ENCODE measurements around the gene PLEKHA8. TPM values are rescaled to one million over a fixed set of nuclear protein-coding genes. Genes with fewer than 3 reads are reported as not detected.
A peak's percentile ranks its signal among the peaks of the same experiment; 100 is the strongest.

The PLEKHA8 gene
- total RNA-seq, 1 experiment from 2014 or later, result 10.6 TPM

DNA sequence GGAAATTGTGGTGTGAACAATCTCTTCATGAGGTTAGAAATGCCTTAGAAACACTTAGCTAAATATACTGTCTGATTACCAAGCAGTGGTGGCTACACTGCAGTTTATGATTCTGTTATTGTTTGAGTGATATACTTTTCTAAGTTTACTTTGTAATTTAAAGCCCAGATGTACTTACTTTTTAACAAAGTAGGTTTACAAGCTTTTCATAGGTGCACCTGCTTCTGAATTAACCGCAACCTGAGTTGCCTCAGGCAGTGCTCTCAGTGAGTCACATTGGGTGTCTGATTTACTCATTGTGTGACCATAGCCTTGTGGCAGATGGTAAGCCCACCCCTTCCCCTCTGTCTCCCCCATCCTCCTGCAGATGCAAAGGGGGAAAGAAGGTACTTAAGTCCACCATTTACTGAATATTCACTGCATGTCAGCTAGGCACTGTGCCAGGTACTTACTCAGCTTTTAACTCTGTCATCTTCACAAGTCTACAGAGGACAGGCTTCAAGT is 115.6 kb downstream of the PLEKHA8 start:
- DNase-seq (ENCODE audit: low read depth), result peak; percentile 68

DNA sequence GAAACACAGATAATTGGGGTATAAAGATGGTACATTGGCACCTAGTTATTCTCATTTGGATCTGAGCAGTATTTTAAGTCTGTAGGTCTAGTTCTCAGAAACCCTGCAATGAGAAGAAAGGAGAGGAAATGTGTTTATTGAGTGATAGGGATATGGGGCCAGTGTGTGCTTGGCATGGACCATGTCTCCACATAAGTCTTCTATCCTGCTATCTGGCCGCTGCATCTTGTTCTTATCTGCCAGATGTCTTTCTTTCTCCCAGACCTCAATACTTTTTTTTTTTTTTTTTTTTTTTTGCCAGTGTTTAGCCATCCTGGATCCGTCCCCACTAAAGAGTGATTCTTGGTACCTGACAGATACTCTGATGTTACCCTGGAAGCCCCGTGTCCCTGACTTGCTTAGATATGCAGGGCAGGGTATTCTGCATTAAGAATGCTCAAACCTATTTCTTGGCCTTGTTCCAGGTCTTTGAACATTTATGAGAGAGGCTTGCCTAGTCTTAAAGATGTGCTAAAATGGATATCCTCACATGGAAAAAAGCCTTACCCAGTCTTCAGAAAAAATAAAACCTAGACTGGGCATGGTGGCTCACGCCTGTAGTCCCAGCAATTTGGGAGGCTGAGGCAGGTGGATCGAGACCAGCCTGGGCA is 116.6 kb downstream of the PLEKHA8 start:
- DNase-seq (ENCODE audit: low read depth), result no peak

DNA sequence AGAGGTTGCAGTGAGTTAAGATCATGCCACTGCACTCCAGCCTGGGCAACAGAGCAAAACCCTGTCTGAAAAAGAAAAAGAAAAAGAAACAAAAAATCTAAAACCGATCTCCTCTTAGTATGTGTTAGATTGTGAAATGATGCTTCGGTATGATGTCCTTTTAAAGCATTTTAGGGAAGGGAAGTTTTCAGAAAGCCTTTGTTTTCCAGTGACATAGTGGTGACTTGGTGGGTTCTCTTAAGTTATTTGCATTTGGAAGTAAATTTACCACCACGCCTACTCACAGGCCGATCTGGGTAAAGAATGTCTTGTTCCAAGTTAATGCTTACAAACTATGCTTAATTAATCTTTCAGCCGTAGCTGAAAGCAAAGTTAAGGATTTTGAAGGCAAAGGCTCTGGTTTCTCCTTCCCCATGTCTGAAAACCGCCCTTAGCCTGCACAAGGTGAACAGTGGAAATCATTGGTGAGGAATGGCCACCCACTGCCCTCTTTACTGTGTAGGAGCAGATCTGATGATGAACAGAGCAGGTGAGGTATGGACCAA is 117.3 kb downstream of the PLEKHA8 start:
- no peak for DNase-seq (ENCODE audit: low read depth)

DNA sequence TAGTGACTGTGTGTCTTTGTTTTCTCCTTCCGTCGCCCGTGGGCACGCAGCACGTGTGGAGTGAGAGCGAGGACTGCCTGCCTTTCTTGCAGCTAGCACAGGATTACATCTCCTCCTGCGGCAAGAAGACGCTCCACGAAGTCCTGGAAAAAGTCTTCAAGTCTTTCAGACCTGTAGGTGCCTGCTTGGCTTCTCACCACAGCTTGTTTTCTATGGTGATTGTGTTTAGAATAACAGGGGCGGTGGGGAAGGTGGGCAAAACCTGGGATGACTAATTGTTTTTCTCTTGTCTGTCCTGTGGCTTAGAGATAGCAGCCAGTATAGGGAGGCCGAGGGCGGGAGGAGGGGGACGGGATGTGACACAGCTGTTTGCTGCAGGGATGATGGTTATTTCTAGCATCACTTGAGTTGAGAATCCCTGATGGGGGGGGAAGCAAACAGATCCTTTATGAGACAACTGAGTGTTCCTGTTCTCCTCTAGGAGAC is 118.0 kb downstream of the PLEKHA8 start:
- peak; percentile 73 for DNase-seq (ENCODE audit: low read depth)

DNA sequence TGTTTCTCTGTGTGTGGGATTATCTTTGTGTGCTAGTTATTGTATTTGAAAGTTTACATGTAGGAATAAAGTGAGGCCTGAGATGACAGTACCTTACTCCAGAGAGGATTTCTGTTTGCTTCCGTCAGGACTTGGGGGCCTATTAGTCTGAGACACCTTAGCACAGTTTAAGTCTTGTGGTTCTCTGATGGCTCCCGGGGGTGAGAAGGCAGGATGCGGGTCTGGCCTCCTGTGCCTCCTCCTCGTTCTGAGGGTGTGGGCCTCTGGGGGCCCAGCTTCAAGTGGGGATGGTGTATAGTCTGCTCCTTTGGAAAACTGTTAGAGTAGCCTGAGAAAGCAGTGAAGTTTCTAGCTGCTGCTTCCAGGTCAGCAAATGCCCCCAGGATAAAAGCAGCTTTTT is 119.0 kb downstream of the PLEKHA8 start:
- no peak for DNase-seq (ENCODE audit: low read depth)

DNA sequence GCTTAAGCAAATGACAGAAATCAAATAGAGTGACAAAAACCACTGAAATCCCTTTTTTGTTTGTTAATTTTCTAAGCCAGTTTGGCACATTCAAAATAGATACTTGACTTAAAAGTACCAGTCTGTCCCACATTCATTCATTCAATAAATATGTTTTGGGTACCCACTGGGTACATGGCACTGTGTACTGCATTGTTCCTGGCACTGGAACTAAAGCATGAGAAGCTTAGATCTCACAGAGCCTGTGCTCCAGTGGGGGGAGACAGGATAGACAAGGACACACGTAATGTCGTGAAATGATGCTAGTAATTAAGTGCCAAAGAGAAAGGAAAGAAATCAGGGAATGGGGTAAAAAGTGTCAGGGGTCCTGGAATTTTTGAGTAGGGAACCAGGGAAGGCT is 119.6 kb downstream of the PLEKHA8 start:
- DNase-seq (ENCODE audit: low read depth), result no peak

DNA sequence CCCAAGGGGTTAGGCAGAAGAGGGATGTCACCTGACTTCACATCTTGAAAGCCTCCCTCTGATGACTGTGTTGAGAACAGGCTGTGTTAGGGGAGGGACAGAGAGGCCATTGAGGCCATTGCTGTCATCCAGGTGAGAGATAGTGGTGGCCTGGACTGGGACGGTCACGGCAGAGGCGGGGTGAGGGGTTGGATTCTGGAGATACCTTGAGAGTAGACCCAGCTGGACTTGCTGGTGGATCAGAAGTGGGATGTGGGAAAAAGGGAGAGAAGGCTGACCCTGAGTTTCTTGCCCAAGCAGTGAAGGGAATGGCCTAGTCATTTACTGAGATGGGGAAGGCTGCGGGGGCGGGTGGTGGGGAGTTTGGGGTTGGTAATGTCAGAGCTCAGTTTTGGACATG is 120.2 kb downstream of the PLEKHA8 start:
- DNase-seq (ENCODE audit: low read depth), result no peak

DNA sequence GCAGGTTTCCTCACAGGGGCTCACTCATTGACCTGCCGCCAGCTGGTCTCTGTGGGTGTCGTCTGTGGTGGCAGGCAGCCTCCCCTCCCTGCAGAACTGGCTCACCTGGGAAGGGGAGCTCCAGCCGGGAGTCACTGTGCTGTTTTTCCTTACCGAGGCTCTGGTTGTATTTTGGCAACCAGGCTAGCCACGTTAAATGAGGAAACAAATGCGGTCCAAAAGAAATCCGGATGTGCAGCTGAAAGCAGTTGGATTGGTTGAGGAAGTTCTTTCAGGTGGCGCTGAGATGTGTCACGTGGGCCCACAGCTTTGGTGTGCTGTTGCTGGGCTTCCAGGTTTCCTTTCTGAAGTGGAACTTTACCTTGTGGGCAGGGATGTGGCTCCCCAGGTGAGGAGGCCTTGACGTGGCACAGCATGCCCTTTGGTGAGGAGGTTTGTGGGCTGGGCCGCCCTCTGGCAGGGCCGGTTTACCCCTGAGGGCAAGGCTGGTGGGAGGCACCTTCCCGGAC is 120.8 kb downstream of the PLEKHA8 start:
- DNase-seq (ENCODE audit: low read depth), result no peak

DNA sequence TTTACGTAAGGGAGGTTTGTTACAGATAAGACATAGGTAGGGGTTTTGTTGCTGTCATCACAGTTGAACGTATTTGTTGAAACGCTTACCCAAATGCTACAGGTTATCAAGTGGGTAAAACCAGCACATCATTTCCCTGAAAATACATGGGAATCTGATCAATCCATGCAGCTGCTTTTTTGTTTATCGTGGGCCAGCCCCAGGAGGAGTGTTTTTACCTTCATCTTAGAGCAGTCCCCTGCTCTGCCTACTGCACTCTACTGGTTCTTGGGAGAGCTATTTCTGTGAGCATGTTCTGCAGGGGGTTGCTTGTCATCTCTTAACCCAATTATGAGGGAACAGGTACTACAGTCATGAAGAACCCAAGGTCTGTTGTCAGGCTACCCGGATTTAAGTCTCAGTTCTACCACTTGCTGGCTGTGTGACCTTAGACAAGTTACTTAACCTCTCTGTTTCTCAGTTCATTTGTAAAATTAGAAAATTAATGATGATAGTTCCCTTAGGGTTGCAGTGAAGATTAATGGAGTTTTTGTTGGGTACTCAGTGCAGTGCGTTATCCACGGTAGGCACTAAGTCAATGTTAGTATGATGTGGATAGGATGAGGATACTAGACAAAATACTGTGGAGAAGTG is 121.5 kb downstream of the PLEKHA8 start:
- DNase-seq (ENCODE audit: low read depth), result no peak

DNA sequence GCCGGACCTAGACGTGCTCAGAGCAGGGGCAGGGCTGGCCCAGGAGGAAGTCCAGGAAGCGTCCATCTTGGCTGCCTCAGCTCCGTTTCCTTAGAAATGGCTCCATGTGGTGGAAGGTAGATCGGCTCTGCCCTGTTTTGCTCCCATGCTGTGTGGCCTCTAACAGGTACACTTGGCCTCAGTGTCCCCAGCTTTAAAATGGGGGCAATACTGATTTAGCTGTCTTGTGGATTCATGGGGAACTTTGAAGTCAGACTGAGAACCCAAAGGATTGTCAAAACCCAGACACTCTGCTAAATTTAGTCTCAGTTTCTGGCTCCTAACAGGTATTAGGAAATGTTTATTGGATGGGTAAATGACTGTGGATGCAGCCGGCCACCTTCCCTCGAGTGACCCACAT is 122.5 kb downstream of the PLEKHA8 start:
- DNase-seq (ENCODE audit: low read depth), result no peak

DNA sequence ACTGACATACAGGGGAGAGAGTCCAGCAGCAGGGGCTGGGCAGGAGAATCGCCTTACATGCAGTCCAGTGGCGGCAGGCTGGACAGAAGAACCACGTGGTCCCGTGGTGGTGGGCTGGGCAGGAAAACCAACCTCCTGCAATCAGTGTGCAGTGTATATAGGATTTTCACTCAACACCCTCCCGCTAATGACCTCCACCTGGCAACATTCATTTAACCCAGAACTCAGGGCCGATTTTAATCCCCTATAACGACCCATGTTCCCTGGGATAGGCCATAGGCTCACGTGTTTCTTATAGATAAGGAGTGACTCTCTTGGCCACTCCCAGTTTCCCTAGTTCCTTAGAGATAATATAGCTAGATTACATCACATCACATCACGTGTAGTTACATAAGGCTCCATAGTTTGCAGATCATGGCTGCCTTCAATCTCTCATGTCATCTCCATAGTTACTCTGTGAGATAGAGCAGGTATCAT is 125.9 kb downstream of the PLEKHA8 start:
- no peak for DNase-seq (ENCODE audit: low read depth)

DNA sequence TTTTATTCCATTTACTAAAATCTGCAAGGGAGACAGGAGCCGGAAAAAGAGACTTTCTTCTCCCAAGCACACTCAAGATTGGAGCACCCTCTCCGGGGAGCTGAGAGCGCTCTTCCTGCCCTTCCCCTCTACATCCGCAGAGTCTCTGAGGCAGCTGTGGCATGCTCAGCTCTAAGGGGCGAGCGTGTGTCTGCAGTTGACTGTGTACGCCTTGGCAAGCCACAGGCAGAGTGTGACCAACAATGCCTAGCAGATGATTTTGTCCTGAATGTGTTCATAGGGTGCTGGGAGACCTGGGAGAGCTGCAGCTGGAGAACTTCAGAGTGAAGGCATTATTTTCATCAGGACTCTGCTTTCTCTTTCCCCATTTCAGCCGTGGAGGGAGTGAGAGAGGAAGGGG is 127.3 kb downstream of the PLEKHA8 start:
- DNase-seq (ENCODE audit: low read depth), result no peak

DNA sequence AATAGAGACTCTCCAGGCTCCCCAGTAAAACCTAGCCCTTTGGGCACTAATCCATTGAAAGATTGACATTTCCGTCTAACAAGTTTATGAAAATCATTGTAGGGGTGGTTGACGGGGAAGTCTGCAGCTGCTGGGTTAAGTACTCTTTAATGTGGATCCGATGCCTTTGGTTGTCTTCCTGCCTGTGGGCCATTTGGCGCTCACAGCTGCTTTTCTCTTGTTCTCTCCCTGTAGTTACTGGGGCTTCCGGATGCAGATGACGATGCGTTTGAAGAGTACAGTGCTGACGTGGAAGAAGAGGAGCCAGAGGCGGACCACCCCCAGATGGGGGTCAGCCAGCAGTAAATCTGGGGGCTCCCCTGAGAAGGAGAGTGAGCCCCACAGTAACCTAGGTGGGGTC is 129.0 kb downstream of the PLEKHA8 start:
- no peak for DNase-seq (ENCODE audit: low read depth)

DNA sequence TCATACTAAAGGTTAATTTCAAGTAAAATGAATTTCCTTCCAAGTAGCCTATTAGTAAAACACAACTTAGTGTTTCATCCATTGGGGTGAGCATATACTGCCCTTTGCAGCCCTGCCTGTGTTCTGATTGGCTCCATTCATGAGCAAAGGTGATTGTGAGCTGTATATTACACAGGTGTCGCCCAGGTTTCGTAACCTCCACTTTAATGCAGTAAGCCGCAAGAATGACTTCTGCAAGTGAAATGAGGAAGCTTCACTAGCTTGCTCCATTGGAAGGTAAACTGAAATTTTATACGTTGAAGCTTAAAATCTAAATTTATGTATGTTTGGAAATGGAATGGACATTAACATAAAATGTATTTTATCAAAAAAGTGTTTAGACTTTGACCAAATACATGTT is 131.0 kb downstream of the PLEKHA8 start:
- no peak for DNase-seq (ENCODE audit: low read depth)

DNA sequence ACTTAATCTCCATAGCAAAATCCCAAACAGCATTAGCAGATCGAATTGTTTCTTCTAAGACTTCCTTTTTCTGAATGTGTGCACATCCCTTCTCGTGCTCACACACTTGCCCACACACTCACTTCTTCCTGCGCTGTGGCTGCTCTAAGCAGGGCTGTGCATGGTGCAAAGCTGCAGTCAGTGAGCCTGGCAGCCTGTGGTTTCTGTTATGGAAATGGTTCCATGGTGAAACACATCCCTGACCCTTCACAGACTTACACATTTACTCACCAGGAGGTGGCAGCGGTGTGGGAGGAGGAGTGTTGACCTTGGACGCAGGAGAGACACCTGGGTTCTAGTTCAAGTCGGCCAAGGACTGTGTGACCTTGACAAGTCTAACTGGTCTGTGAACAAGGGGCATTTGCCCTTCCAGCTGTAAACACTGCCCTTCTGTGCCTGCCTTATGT is 131.5 kb downstream of the PLEKHA8 start:
- peak; percentile 59 for DNase-seq (ENCODE audit: low read depth)

DNA sequence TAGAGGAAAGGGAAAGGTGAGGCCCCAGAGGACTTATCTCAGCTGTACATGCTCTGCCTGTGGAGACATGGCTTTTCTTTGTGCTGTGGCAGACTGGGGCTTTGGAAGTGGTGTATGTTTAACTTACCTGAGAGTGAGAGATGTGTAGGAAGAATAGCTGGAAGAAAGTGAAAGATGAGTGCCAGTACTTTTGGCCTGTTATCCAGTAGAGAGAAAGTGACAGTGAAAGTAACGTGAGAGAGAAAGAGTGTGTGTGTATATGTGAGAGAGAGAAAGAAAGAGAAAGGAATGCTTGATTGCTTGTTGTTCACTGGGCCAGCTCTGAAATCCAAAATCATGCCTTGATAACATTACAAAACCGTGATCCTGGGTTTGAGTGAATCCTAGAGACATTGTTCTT is 132.1 kb downstream of the PLEKHA8 start:
- DNase-seq (ENCODE audit: low read depth), result no peak

DNA sequence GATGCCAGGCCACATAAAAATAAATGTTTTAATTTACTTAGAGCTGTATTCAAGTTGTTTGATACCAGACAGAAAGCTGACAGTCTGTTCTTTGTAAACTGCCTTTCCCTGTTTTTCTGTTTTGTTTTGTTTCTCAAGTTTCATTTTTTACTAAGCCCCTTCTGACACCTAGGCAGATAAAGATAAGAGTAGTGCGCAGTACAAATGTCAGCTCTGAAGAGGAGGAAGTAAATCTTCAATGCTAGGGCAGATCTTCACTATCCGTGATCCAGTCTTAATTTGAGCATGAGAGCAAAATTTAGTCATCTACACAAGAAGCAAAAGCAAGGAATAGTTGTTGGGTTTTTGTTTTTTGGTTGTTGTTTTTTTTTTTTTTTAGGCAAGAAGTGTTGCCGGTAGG is 133.9 kb downstream of the PLEKHA8 start:
- DNase-seq (ENCODE audit: low read depth), result no peak

DNA sequence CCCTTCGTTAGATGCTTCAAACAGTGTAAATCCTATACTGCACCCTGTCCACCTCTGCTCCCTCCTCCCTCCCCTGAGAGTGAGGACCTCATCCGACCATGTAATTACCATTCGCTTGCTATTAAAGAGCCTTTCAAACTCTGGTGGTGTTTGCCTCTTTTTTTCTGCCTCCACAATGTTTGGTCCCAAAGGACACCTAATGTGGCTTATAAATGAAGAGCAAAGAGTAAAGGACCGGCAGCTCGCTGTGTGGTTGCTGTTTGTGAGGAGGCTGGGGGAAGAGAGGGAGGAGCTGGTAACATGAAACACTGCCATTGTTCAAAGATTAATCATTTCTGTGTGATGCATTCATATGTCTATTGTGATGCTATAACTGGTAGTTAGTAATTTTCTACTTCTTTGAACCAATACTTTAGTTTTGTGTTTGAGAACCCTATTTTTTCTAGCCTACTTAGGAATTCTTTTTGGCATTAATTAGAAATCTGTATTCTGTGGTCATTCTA is 134.5 kb downstream of the PLEKHA8 start:
- peak; percentile 89 for DNase-seq (ENCODE audit: low read depth)

DNA sequence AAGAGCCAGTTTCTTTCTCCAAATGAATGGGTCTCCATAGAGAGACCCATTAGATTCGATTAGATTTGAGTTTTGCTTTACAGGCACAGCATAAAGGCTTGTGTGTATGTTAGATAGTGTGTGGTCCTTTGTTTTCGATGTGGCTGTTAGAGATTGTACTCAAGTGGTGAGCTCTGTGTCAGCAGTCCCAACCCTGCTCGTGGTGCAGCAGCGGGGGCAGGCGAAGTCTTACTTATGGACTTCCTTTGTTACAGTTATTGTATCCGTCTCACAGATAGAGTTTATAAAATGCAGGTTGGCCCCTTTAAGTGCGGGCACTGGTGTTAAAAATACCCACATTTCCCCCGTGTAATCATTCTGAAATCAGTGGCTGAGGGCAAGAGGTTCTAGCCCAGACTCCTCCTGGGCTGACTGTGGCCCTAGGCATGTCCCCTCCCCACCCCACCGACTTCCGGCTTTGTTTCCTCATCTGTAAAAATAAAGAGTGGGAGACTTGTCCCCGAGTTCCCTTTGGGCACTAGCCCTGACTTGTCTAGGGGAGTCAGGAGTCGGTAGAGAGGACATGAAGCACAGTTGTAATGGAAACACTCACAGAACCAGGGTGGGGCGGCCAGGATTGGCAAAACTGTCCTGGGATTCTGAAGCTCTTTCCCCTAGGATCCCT is 135.2 kb downstream of the PLEKHA8 start:
- DNase-seq (ENCODE audit: low read depth), result peak; percentile 53

DNA sequence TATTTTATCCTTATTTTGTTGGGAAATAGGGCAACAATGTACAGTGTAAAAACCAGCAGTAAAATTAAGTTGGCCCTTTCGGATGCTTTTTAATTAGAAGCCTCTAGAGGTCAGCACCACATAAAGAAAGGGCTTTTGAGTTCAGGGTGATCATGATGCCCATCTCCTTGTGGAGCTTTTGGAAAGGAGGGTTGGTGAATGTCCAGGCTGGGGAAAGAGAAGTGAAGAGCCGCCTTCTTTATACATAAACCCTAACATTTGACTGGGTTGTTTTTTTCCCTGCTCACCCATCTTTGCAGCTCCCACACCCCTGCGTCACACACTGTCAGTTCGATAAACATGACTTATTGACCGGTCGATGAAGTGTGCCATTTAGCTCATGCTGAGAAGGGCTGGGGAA is 136.4 kb downstream of the PLEKHA8 start:
- DNase-seq (ENCODE audit: low read depth), result peak; percentile 83

DNA sequence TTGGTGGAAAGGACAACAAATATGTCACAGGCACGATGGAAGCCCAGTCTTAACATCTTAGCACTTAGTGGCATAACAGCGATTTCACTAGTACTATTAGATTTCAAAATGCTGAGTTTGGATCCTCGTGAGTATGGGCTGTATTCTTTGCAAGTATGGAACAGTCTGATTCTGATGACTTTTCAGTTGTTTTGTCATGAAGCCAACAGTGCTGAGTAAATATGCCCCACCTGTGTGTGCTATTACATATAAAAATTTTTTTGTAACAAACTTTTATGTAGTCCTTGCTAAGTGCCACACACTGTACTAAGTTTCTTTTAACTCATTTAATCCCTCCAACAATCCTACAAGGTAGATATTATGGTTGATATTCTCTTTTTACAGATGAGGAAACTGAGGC is 137.4 kb downstream of the PLEKHA8 start:
- DNase-seq (ENCODE audit: low read depth), result no peak
